NCI-H1694 (cell line): ENCODE data around the gene IBA57.

Experiments
- DNase-seq: peaks from one replicate; lab custom pipeline; 2025; lab: John Stamatoyannopoulos, UW

Gene IBA57

DNA sequence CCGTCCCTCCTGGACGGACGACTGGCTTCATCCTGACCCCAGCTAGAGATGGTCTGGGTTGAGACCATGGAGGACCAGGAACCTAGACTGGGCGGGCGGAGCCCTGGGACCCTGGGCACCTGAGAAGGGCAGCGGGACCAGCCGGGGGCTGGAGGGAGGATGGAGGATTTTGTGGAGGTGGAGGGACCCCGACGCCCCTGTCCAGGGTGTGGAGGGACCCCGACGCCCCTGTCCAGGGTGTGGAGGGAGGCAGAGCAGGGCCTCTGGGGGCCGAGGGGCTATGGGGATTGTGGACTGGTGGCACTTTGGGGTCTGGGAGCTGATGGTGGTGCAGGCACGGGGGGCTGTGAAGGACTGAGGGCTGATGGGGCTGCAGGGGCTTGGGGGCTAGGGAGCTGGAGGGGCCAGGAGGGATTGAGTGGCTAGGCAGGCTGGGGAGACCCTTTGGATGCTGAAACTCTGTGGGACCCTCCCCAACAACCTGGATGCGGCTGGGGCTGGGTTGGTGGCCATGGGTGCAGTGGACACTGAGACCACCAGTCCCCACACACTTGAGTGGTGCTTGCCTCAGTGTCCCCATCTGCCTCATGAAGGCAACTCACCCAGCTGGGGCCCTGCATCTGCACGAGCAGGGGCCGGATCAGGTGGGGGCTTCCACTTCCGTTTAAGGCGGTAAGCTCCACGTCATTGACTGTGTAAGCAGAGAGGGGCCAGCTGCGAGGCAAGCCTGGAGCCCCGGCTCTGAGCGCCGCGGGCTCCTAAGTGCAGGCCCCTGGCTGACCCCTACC, 8.5 kb upstream of the IBA57 start:
- DNase-seq: no peak

DNA sequence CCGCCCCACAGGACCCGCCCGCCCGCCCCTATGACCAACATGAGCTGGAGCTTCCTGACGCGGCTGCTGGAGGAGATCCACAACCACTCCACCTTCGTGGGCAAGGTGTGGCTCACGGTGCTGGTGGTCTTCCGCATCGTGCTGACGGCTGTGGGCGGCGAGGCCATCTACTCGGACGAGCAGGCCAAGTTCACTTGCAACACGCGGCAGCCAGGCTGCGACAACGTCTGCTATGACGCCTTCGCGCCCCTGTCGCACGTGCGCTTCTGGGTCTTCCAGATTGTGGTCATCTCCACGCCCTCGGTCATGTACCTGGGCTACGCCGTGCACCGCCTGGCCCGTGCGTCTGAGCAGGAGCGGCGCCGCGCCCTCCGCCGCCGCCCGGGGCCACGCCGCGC, 7.9 kb upstream of the IBA57 start:
- DNase-seq: no peak

DNA sequence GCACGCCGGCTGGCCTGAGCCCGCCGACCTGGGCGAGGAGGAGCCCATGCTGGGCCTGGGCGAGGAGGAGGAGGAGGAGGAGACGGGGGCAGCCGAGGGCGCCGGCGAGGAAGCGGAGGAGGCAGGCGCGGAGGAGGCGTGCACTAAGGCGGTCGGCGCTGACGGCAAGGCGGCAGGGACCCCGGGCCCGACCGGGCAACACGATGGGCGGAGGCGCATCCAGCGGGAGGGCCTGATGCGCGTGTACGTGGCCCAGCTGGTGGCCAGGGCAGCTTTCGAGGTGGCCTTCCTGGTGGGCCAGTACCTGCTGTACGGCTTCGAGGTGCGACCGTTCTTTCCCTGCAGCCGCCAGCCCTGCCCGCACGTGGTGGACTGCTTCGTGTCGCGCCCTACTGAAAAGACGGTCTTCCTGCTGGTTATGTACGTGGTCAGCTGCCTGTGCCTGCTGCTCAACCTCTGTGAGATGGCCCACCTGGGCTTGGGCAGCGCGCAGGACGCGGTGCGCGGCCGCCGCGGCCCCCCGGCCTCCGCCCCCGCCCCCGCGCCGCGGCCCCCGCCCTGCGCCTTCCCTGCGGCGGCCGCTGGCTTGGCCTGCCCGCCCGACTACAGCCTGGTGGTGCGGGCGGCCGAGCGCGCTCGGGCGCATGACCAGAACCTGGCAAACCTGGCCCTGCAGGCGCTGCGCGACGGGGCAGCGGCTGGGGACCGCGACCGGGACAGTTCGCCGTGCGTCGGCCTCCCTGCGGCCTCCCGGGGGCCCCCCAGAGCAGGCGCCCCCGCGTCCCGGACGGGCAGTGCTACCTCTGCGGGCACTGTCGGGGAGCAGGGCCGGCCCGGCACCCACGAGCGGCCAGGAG, 7.2 kb upstream of the IBA57 start:
- no peak for DNase-seq

DNA sequence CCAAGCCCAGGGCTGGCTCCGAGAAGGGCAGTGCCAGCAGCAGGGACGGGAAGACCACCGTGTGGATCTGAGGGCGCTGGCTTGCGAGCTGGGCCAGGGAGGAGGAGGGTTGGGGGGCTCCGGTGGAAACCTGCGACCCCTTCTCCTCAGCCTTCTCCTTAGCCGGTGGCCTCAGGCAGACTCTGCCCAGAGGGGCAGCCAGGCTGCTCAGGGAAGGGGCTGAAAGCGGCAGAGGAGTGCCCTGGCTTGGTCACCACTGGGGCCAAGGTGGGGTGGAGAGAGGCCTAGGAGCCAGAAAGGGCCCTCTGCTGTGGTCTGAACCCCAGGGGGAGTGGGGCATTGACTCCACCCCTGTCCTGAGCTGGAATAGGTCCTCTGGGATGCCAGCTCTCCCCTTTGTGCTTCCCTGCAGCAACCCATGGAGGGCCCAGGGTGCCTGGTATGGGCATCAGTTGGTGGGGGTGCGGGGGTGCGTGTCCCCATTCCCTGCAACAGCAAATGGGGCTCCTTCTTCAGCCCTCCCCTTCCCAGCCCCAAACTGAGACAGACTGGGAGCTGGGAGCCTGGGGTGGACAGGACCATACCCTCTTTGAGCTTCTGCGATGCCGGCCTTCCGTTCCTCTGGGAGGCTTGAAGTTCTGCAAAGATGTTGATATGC, 6.5 kb upstream of the IBA57 start:
- no peak for DNase-seq

- DNase-seq: no peak
These were observed 5.3 kb upstream of the IBA57 start for GRCh38 chr1:228160201-228160761.

GRCh38 chr1:228161362-228161761, 4.2 kb upstream of the IBA57 start:
- no peak for DNase-seq

GRCh38 chr1:228161866-228162265, 3.7 kb upstream of the IBA57 start:
- DNase-seq: no peak

GRCh38 chr1:228162286-228163006, 3.2 kb upstream of the IBA57 start:
- no peak for DNase-seq

- no peak for DNase-seq
These were observed 2.4 kb upstream of the IBA57 start for GRCh38 chr1:228163007-228163753.

GRCh38 chr1:228163776-228164519, 1.7 kb upstream of the IBA57 start:
- no peak for DNase-seq

DNA sequence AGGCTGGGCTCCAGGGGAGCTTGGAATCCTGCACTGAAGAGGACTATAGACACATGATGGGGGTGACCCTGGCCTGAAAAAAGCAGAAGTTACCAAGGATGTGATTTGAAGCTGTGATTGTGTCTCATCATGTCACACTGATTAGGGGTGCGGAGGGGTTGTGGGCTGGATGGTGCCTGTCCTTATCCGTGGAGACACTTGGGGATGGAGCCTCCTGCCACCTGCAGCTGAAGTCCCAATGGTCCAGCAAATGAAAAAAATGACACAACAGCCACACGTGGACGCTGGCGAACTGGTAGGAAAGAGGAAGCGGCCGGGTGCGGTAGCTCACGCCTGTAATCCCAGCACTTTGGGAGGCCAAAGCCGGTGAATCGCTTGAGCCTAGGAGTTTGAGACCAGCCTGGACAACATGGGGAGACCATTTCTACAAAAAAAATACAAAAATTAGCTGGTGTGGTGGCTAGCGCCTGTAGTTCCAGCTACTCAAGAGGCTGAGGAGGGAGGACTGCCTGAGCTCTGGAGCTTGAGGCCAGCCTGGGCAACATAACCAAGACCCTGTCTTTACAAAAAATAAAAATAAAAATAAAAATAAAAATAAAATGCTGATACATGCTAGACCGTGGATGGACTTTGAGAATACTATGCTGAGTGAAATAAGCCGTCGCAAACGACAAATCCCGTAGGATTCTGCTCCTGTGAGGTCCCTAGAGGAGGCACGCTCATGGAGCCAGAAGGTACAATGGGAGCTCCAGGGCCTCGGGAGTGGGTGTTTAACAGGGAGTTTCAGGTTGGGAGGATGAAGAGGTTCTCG, 838 bp upstream of the IBA57 start:
- DNase-seq: no peak

DNA sequence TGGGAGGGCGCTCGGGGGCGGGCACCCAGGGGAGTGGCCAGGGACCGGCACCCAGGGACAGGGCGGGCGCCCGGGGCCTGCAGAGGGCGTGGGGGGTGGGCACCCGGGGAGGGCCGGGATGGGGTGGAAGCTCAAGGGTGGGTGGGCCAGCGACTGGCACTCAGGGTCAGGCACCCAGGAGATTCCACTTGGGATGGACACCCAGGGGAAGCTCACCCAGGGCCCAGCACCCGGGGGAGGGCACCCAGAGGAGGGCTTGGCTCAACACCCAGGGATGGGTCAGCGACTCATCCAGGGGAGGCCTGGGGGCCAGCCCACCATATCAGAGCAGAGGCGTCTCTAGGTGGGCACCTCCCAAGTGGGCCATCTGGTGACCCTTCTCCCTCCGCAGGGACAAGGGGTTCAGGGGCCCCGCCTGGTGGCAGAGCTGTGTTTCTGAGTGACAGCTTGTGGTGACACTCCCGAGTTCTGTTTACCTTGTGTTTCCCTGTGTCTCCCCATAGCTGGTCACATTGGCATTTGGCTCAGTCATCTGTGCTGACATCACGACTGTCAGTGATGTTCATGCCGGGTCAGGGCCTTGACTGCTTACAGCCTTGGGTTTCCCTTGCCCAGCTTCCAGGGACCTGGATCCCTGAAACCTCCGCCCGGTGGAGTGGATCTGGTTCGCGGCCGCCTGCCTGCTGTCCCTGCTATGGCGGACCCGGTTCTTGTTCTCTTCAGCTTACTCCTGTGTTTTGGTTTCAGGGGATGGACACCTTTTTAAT, 749 bp downstream of the IBA57 start:
- peak; percentile 63 for DNase-seq

DNA sequence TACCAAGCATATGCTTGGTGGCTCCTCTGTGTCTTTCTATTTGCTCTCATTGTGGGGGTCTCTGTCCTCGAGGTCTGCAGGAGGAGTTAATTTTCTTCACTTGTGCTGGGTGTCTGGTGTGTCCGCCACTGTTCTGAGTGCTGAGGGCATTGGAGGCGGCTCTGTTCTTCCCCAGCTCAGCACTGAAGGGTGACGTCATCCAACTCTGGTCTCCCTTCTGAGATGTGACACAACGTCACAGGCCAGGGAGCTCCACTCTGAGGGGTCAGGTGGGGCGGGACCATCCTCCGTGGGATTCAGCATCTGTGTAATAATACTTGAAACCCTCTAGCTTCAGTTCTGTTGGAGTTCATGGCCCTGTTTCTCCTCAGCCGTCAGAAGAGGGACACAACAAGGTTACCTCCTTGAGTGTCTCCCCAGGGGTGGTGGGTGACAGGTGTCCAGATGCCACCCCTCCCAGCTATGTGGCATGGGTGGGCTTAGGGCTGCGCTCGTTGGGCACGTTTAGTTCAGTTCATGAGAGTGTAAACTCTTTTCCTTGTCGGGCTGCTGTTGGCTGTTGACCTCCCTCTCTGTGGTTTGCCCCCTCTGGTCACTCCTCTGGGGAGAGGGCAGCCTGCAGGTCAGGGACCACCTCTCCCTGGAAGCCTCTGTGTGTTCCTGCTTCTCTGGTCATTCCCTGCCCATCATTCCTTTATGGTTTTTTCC, 3.1 kb downstream of the IBA57 start:
- DNase-seq: no peak

GRCh38 chr1:228169345-228169744, 3.7 kb downstream of the IBA57 start:
- DNase-seq: no peak

DNA sequence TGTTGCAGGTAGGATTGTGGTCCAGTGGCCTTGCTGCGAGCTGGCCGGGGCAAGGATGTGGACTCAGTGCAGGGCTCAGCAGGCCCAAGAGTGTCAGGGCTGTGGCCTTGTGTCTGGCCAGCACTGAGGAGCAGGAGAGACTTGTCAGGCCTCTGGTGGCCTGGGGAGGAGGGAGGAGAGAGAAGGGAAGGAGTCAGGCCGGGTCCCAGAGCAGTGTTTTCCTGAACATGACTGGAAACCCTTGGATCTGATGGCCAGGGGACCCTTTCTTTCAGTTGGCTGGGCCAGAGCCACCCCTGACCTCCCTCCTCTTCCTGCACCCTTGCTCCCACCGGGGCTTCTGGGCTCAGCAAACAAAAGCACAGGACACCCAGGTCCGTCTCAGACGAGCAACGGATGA, 5.1 kb downstream of the IBA57 start:
- no peak for DNase-seq

GRCh38 chr1:228171221-228171891, 5.8 kb downstream of the IBA57 start:
- no peak for DNase-seq
